Measurements from ENCODE around the gene FSD1L.
A peak's percentile ranks its signal among the peaks of the same experiment; 100 is the strongest.

FSD1L gene

DNA sequence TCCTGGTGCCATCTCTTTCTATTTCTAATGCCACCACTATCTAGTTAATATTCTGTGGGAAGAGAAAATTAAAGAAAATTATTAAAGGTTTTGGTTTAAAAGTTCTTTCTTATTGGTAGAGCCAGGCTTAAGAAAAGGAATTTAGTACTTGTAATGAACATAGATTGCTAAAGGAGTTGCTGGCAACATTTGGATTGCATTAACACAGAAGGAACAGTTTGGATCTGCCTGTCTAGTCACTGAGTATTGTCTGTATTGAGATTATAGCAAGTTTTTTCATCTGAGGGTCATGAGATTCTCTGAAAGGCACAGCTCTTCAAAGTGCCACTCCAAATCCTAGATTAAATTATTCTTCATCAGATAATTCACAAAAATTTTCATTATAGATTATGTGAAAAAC, 32.0 kb downstream of the FSD1L start:
- TF ChIP-seq, protein P1, sequence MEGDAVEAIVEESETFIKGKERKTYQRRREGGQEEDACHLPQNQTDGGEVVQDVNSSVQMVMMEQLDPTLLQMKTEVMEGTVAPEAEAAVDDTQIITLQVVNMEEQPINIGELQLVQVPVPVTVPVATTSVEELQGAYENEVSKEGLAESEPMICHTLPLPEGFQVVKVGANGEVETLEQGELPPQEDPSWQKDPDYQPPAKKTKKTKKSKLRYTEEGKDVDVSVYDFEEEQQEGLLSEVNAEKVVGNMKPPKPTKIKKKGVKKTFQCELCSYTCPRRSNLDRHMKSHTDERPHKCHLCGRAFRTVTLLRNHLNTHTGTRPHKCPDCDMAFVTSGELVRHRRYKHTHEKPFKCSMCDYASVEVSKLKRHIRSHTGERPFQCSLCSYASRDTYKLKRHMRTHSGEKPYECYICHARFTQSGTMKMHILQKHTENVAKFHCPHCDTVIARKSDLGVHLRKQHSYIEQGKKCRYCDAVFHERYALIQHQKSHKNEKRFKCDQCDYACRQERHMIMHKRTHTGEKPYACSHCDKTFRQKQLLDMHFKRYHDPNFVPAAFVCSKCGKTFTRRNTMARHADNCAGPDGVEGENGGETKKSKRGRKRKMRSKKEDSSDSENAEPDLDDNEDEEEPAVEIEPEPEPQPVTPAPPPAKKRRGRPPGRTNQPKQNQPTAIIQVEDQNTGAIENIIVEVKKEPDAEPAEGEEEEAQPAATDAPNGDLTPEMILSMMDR (conservative IDR thresholded peaks at IDR 0.05; ENCODE audit: low read depth, low read length) = no peak
- H3K4me3 ChIP-seq (ENCODE audit: low read depth, low read length) = no peak overlapping the region
- DNase-seq (ENCODE audit: low read depth) = no peak

DNA sequence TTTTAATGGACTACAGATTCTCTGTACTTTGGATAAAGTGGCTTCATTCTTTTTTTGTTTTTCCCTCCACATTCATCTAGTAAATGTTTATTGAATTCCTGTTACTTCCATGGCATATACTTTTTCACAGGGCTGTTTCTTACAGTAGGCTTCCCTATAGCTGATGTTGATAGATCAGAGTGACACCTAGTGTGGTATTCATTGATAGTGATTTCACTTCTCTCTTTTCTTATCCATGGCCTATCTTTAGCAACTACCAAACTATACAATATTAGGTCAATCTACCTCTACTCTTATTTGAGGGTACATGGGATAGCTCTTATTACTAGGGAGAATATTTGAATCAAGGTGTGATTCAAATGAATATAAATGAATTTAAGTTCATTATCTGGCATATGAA, 35.8 kb downstream of the FSD1L start:
- TF ChIP-seq, protein P1 (conservative IDR thresholded peaks at IDR 0.05; ENCODE audit: low read depth, low read length) = no peak
- no peak for DNase-seq (ENCODE audit: low read depth)
- no peak overlapping the region for H3K4me3 ChIP-seq (ENCODE audit: low read depth, low read length)

DNA sequence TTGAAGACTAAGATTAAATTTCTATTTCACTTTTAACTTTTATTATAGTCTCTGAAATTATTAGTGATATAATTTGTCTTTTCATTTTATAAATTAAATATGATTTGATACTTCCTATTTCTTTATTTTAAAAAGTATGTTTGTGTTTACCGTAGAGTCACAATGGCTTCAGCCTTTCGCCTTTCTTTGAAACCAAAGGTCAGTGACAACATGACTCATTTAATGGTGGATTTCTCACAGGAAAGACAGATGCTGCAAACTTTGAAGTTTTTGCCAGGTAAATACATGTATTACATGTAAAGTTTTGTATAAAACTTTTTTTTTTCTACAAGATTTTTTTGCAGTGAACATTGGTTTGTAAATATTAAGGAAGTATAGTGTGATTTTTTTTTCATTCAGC, 36.4 kb downstream of the FSD1L start:
- no peak for DNase-seq (ENCODE audit: low read depth)
- TF ChIP-seq, protein P1 (conservative IDR thresholded peaks at IDR 0.05; ENCODE audit: low read depth, low read length) = no peak
- no peak overlapping the region for H3K4me3 ChIP-seq (ENCODE audit: low read depth, low read length)

DNA sequence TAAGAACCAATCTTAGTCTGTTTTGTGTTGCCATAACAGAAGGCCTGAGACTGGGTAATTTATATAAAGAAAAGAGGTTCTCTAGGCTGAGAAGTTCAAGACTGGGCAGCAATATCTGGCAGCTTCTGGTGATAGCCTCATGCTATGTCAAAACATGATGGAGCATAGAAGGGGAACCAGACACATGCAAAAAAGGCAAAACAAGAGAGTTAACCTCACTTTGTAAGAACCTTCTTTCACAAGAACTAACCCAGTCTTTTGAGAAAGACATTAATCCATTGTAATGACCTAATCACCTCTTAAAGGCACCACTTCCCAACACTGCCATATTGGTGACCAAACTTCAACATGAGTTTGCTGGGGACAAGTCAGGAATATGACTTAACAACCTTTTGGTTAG, 37.3 kb downstream of the FSD1L start:
- H3K4me3 ChIP-seq (ENCODE audit: low read depth, low read length) = no peak overlapping the region
- no peak for DNase-seq (ENCODE audit: low read depth)
- TF ChIP-seq, protein P1 (conservative IDR thresholded peaks at IDR 0.05; ENCODE audit: low read depth, low read length) = no peak

DNA sequence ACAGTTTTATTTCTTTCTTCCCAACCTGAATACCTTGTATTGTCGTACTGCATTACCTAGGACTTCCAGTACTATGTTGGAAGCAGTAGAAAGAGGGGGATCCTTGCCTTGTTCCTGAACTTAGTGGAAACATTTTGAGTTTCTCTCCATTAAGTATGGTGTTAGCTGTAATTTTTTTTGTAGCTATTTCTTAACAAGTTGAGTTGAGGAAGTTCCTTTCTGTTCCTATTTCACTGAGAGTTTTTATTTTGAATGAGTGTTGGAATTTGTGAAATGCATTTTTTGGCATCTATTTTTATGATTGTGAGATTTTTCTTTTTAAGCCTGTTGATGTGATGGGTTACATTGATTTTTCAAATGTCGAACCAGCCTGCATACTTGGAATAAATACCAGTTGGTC, 49.0 kb downstream of the FSD1L start:
- H3K4me3 ChIP-seq (ENCODE audit: low read depth, low read length) = no peak overlapping the region
- TF ChIP-seq, protein P1 (conservative IDR thresholded peaks at IDR 0.05; ENCODE audit: low read depth, low read length) = no peak
- no peak for DNase-seq (ENCODE audit: low read depth)

DNA sequence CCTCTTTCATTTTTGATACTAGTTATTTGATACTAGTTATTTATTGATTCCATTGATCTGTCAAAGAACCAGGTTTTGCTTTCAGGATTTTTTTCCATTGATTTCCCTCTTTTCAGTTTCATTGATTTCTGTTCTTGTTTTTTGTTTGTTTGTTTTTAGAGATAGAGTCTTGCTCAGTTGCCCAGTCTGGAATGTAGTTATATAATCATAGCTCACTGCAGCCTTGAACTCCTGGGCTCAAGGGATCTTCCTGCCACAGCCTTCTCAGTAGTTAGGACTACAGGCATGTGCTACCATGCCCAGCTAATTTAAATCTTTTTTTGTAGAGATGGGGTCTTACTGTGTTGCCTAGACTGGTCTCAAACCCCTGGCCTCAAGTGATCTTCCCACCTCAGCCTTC, 49.9 kb downstream of the FSD1L start:
- DNase-seq (ENCODE audit: low read depth) = no peak
- TF ChIP-seq, protein P1 (conservative IDR thresholded peaks at IDR 0.05; ENCODE audit: low read depth, low read length) = no peak
- no peak overlapping the region for H3K4me3 ChIP-seq (ENCODE audit: low read depth, low read length)

DNA sequence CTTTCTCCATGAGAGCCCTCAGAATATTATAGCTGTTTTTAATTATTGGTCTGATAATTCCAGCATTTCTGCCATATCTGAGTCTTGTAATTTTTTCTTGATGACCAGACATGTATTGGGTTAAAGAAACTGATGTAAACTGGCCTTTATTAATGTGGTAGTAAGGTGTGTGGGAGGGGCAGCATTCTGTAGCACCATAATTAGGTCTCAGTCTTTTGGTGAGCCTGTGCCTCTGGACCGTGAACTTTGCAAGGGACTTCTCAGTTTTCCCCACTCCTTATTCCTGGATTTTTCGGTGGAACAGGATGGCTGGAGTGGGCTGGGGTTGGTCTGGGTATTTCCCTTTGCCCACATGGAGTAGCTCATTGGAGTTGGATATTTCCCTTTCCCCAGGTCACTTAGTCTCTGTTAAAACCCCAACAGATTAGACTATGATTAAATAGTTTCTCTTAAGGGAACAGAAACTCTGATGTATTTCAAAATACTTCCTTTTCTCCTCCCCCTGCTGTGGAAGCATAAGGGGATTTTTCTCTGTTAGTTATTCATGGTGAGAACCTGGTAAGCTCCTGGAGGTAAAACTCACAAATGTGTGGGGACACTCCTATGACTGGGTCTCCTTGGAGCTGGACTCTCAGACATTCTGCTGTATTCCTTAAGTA, 52.4 kb downstream of the FSD1L start:
- peak; percentile 58 for DNase-seq (ENCODE audit: low read depth)
- TF ChIP-seq, protein P1 (conservative IDR thresholded peaks at IDR 0.05; ENCODE audit: low read depth, low read length) = no peak
- H3K4me3 ChIP-seq (ENCODE audit: low read depth, low read length) = no peak overlapping the region

All from choroid plexus epithelial cell (primary cell).